Stimulated activated CD8-positive, alpha-beta memory T cell treated with anti-CD3 and anti-CD28 coated beads, Interleukin-12 subunit alpha, Interleukin-12 subunit beta, amount 100 ng/mL, for 4 hours (primary cell): Measurements from ENCODE around the gene PPP1R9B.

Experiments used
- DNase-seq: peaks from one replicate; pipeline ENCODE4 v3.0.0-alpha.2; 2020; ENCODE audit warnings: low read depth

Gene PPP1R9B

DNA sequence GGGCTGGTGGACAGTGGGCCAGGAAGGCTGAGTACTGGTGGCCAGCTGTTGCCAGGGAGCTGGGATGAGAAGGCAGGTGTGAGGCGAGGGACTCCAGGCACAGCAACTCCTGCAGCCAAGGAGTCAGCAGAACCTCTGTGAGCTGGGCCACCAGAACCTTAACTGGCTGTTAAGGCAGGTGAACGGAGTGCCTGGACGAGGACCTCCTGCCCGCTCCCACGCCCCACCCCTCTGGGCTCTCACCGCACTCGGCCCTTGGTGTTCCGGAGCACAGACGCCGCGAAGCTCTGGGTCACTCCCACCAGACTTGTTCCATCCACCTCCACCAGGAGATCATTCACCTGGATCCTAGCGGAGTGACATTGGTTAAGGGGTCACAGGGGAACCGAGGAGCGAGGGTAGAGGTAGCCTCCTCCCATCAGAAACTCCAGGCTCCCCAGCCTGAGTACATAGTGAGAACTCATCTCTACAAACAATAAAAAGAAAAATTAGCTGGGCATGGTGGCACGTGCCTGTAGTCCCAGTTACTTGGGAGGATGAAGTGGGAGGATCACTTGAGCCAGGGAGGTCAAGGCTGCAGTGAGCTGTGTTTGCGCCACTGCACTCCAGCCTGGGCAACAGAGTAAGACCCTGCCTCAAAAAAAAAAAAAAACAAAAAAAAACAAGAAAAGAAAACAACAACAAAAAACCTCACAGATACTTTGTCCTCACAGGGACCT lies 9.3 kb downstream of the PPP1R9B start:
- no peak for DNase-seq

DNA sequence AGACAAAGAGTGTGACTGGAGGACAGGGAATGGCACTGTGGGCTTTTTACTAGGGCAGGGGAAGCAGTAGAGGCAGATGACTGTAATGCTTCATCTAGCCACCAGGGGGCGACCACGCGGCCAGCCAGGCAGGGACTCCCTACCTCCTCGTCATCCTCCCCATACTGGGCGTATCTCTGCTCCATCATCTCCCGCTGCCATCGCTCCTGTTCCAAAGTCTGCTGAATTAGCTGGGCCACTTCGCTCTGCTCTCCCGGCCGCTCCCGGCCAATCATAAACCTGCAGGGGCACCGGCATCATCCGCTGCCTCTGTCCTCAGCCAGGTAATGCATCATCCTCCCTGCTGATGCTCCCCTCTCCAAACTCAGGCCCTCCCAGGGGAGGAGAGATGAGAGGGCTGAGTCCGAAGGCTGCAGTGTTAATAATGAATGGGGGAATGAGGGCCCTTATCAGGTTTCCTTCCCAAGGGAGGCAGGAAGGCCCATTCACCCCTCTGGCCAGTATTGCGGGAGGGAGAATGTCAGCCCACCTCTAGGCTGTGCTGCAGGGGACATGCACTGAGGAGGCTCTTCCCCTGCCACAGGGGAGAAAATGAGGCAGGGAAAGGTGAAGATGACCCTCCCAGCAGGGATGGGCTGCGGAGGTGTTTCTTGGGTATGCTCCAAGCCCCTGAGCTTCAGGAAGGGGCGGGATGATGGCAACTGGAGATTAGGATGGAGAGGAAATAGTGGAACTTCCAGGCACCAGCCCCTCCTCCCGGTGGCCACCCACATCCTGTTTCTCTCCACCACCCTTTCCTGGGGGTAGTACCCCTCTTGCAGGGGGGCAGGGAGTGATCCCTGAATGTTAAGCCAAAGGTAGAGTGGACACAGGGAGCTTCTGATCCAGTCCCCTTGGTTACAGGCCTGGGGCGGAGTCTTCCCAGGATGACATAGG lies 10.3 kb downstream of the PPP1R9B start:
- peak; percentile 66 for DNase-seq

DNA sequence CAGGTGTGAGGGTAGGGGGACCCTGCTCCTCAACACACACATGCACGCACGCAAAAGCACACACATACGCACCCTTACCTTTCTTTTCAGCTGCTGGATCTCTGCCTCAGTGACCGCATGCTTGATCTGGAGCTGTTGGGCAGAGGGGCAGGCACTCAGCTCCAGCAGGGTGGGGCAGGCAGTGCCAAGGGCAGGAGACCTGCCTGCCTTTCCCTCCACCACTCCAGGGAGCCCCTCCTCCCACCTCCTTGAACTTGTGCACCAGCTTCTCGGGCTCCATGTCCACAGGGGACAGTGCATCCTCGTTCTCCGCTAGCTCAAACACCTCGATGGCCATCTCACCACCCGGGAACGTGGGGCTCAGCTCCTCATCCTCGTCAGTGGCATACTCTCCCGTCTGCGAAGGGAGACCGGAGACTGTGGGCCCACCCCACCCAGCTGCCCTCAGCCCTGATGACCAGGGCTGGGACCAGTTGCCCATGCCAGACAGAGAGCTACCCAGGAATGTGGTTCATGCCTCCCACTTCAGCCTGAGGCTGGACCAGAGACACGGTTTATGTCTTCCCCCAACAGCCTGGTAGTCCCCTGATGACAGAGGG lies 11.2 kb downstream of the PPP1R9B start:
- no peak for DNase-seq

DNA sequence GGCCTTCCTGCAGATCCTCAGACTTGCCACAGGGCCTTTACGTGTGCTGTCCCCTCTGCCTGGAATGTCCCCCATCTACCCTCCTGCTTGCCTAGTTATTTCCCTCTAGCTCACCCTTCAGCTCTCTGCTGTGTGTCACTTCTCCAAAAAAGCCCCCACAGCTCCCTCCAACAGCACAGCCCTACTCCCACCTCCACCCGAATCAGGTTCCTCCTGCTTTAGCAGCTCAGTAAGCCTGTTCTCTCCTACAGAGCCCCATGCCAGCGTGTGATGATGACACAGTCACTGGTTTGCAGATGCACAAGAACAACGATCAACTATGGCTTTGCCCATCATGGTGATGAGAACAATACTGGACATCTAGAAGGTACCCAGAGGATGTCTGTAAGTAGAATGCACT lies 13.4 kb downstream of the PPP1R9B start:
- DNase-seq, result no peak

DNA sequence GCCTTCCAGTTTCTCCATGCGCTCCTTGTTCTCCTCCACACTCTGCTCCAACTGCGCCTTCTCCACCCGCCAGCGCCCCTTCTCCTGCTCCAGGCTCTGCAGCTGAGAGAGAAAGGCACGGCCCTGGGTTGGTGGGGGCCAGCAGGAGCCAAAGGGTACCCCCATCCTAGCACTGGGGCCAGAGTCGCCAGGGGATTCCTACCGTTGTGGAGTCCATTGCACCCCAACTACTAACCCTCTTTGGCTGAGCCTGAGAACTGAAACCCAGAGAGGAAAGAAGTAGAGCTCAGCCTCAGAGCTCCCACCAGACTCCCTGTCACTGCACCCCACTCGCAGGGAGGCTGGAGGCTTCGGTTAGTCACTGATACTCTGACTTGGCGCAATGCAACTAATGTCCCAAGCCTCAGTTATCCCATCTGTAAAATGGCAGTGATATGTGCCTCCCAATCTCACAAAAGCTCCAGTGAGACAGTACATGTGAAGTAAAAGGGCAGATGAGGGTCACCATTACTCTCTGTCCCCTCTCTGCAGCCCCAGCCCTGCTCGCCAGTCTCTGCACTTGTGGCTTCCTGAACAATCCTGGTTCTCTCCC lies 14.3 kb downstream of the PPP1R9B start:
- no peak for DNase-seq

DNA sequence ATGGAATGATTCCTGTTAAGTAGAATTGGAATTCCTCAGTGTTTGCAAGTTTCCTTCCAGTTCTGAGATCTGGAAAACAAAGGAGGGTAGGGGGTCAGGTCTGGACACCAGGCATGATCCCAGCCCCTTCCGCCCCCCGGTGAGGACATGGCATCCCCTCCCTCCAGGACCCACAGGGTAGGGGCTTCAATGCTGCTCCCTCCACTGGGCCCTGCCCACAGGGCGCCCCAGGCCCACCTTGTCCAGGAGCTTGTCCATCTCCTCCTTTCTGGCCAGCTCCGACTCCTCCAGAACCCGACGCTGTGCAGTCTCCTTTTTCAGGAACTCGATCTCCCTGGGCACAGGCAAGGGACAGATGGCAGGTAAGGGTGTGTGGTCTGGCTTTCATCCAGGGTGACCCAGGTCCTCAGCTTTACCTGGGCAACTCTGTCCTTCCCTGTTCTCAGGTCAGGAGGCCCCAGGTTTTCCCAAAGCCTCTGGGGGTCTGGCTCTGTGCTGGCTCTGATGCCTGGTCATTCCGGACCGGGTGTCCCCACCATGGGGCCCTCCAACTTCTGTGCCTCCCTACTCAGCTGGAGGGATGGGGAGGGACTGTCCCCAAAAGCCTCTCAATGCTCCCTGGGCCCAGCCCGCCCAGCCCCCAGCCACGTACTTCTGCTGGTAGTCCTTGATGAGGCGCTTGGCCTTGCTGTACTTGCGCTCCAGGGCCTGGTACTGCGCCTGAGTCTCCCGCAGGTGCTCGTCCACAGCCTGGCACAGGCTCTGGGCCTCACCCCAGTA lies 15.0 kb downstream of the PPP1R9B start:
- no peak for DNase-seq

DNA sequence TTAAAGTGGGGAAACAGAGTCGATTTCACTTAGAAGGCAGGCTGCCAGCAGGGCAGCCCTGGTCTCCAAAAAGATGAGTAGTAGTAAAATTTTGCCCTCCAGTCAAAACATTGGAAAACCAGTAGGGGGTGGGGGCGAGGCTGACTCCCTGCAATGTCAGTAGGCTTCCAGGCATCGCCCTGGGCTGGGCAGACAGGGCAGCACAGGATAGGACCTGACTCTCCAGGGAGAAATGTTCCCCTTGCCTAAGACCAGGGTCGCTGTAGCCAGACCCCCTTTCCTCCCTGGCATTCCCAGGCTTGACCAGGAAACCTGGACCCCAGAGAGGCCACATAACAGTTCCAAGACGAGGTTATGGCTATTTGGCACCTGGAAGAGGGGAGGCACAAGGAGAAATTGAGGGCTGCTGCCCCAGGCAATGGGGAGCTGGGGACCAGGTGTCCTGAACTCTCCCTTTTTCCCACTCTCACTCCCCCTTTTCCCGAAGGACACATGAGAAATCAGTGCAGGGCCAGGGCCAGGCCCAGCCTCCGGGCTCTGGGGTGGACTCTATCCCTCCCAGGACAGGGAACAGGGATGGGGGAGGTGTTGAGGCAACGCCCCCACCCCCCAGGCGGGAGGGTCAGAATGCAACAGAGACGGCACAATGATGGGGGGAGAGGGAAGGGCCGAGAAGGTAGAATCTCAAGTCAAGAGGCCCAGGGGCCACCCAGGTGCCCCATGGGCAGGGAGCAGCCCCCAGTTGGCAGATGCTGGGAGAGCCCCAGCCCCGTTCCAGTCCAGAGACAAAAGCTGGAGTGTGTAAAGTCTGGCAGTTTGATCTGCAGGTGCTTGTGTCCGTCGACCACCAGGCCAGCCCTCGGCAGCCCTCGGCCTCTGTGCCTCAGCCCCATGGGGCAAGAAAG lies 16.0 kb downstream of the PPP1R9B start:
- no peak for DNase-seq

DNA sequence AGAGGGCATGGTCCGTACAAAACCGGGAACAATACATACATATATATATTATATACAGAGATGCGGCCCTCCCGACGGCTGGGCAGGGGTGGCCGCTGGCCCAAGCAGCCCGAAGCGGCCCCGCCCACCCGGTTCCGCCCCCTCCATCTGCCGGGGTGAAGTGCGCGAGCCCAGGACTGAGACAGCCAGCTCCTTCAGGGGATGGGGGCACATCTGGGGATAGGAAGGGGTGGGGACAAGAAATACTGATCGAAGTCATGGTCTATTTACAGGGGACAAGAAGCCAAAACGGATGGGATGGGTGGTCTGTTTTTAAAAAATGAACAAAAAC lies 16.7 kb downstream of the PPP1R9B start:
- no peak for DNase-seq

DNA sequence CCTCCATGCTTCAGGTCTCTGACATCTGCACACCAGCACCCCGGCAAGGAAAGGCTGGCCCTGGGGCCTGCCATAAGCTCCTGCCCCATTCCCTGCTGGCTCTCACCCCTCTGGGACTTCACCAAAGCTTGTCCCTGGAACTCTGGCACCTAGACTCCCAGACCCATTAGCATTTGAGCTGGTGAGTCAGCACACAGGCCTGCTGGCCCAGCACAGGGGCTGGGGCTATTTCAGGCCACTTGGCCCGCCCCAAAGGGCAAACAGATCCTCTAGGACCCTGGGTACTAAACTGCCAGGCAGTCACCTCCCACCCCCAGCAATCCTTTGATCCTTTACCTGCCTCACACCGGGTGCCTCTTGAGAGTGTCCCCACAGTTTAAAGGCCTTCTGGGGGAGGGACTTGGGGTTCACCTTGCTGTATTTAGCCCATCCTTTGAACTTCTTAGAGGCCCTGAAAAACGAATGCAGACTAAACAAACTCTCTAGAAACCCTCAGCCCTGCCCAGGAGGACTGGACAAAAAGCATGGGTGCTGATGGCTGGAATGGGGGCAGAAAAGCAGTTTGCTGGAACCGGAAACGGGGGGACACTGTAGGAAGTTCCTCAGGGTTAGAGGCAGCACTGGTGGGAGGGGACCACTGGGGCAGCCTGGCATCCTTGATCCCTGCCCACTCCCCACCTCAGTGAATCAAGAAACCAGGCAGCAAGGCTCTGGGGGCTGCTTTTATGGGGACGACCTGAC lies 17.3 kb downstream of the PPP1R9B start:
- no peak for DNase-seq

DNA sequence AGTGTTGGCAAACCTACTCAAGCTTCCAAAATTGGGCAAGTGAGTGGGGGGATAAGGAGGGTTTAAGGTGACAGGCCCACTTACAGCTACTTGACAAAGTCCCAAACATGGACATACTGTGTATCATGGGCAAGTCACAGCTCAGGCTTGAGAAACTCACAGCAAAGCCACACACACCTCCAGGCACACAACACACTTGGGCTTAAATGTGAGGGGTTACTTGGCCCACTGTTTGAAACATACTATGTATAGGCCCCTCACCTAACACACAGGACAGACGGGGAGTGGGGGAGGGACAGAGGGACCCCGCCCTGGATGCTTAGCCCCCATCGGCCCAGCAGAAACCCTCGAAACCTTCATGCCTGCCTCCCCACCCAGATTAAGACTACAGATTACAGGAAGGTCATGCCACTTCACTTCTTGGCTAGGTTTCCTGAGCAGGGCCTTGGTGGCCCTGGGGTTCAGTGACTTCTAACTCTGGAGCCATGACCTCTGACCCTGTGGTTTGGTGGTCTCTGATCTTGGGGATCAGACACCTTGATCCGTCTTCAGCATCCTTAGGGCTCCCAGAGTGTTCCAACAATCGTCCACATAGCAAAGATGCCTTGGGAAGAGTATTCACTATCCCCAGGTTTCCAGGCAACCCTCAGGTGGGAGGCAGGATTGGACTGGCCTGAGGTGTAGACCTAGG lies 18.2 kb downstream of the PPP1R9B start:
- no peak for DNase-seq

DNA sequence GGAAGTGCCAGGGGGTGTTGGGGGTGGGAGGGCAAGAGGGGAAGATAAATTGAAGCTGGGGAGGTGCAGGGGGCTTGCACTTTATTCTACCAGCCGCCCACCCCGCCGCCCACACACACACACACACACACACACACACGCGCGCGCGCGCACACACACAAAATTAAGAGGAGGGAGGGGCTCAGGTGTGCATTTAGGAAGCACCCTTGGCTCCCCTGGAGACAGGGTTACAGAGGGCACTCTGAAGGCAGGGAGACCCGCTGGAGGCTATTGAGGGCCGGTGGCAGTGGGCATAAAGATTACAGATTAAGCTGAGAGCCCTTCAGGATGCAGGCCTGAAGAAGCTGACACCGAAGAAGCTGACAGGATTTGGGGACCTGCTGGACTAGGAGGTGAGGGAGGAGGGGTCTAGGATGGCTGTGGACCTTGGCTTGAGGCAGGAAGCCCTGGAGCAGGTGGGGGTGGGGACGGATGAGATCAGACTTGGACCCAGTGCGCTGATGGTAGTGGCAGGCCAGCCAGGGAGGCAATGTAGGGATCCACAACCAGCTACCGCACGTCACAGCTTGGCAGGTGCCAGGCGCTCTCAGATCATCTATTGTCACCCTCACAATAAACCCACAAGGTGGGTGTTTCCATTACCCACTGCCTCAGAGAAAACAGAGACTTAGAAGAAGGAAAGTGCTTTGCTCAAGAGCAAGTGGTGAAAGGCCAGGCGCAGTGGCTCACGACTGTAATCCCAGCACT lies 19.7 kb downstream of the PPP1R9B start:
- DNase-seq, result no peak

DNA sequence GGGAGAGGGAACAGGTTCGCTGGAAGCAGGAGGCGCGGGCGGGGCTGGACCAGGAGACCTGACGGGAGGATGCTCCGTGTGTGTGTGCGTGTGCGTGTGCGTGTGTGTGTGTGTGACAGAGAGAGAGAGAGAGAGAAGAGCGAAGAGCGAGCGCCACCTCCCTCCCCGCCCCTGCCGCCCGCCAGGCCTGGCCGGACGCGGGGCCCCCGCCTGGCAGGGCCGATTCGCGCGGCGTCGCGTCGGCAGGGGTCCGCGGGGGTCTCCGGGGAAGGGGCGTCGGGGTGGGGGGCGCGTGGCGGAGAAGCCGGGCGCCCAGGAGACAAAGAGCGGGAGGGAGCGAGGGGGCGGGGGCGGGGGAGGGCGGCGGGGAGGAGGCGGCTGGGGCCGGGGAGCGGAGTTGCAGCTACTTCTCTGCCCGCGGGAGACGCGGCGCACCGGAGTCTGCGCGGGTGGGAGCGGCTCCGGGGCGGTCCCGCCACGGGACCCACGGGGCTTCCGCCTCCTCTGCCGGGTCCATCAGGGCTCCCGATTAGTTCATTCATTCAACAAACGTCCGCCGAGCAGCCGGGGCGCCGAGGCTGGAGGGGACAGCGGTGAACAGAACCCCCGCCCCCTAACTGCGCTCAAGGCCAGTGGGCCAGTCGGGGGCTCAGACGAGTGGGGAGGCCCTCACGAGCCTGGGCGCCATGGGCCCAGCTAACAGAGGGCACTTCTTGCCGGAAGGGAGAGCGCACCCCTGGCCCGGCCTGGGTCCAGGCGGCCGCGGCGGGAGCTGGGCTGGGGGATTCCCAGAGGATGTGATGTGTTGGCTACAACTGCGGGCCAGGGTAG lies 20.5 kb downstream of the PPP1R9B start, which contains the start of gene SAMD14:
SAMD14 (minus strand) TSS at position 433 of the 831 bp plus-strand sequence. CDS start 5,201 bp downstream, outside the sequence.
- DNase-seq, result no peak

DNA sequence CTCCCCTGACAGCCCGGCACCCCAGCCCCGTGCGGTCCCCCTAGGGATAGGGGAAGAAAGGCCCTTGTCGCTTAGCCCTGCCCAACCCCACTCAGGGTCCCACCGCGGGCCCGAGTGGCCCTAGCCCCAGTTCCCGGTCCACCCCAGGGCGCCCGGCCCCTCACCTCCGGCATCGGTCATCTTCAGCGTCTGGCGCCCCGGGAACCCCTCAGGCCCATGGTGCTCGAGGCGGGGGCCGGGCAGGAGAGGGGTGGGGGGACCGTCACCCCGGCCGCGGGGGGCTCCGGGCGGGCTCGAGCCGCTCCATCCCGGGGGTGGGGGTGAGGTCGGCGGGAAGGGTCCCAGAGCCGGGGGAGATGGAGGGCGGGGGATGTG lies 21.1 kb downstream of the PPP1R9B start:
- DNase-seq, result no peak

DNA sequence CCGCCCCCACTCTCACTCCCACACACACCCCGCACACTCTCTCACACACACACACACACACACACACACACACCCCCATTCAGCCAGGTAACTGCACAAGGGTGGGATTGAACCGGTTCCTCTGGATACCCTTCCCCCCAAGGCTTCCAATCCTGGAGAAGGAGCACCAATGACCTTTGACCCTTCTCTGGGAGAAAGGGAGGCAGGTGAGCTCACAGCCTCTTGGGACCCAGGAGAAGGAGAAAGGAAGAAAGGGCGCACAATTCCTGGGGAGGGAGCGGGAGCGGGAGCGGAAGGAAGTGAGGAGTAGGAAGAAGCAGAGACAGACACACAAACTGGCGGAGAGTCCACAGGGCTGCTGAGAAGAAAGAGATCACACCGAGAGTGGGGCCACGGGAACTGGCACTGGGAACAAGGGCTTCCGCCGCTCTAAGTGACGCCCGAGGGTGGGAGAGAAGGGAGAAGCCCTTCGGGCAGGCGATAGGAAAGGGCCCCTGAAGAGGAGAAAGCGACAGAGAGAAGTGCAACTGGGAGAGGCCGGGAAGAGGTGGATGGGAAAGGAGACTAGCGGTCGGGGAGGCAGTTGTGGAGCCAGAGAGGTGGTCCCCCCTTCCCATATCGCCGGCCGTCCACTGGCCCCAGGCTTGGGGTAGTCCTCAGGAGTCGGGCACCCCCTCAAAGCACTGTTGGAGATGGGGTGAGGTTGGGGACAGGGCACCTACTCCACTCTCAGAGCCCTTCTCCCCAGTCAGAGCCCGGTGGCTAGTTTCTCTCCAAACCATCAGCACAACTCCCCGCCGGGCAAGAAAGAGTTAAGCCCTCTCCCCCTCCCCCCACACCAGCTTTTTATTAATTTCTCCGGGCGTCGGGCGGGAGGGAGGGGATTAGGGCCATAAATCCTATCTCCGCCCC lies 21.8 kb downstream of the PPP1R9B start:
- no peak for DNase-seq

DNA sequence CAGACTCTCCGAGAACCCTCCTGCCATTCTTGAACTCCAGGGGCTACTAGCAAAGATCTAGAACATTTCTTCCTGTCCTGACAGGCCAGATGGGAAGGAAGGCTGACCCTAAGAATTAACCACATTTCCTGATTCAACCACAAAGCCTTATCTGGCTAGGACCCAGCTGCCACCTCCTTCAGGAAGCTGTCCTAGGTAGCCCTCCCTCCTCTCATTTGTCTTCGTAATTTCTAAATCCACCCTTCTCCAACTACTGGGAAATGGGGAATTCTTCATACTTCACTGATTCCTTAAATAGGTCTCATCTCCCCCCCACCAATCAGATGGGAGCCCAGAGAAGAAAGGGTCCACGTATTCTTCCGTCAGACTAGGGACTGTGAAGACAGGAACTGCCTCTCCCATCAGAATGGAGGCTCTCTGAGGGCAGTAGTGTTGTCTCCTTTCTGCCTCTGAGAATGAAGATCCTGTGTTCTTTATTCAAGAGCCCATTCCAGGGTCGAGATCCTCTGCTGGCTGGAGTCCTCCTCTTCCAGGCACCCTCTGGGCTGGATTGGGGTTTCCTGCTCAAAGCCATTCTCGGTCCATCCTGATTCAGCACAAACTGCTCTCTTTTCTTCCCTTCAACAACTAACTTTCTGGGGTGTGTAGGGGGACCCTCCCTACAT lies 22.6 kb downstream of the PPP1R9B start:
- DNase-seq, result no peak

DNA sequence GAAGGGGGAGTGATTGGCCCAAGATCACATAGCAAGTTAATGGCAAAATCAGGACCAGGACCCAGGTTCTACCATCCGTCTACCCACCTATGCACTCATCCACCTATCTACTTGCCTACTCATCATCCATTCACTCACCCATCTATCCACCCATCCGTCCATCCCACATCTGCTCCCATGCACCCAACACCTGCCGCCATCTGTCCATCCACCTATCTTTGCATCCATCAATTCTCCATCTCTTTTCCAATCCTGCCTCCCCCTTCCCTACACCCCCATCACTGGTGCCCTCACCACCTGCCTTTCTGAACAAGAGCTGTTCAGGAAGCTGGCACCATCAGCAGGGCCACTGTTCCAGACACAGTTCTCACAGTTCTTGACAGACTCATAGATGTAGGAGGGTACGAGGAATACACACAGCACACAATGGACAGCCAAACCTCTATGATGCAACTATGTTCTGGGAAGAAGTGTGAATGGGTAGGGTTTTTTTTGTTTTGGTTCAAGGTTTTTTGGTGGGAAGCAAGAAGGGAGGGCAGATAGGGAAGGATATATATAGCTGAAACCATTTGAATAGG lies 25.0 kb downstream of the PPP1R9B start:
- no peak for DNase-seq
